Measurements from ENCODE around the gene UTS2R. TPM values are rescaled to one million over a fixed set of nuclear protein-coding genes. Genes with fewer than 3 reads are reported as not detected.

The UTS2R gene
- total and polyA plus RNA-seq, 8 donors = not detected

GRCh38 chr17:82391496-82392066 lies 20.0 kb downstream of the UTS2R start:
- H3K36me3 ChIP-seq = peaks cover 3 to 46% (median 39%) of the 10 kb centered on the region in 4 donors
- H3K9me3 ChIP-seq = no peaks in the 10 kb centered on the region

DNA sequence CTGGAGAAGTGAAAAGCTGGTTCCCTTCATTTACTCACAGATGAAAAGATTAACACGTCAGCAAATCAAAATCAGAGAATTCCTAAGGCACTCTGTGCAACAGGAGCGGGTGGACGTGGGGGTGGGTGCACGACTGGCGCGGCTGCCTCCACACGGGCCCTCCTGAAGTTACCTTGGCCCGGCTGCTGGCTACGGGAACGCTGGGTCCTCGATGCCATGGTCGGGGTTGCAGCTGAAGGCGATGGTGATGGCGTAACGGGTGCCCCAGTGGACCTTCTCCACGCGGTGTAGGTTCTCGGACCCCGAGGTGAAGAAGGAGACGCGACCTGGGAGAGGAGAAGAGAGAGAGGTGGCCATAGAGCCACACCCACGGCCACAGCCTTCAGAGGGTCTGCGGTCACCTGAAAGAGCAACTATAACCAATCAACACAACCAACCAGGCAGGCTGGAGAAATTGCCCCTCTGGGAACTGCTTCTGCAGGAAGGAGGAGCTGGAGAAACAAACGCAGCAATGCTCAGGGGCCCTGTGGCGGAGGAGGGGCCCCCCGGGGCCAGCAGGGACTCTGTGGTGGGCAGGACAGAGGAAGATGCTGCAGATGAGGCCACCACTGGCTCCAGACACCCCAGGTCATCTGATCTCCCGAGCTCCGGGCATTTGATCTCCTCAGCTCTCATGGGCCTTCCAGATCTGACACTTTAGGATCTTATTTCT lies 20.8 kb downstream of the UTS2R start:
- H3K36me3 ChIP-seq = peaks cover 3 to 54% (median 44%) of the 10 kb centered on the region in 4 donors
- peaks cover 0 to 6% (median 6%) of the 10 kb centered on the region in 4 donors for H3K4me1 ChIP-seq
- intact Hi-C loops (cut with DNase I; ENCODE audit: low total_unique reads) = no loop called here
- no peaks in the 10 kb centered on the region for H3K9me3 ChIP-seq
- H3K4me3 ChIP-seq = no peak overlapping the region
- no peak overlapping the region for H3K27ac ChIP-seq
- no peak for DNase-seq
- no peak for TF ChIP-seq POLR2A (IDR thresholded peaks at IDR 0.05)
- TF ChIP-seq, protein P1, sequence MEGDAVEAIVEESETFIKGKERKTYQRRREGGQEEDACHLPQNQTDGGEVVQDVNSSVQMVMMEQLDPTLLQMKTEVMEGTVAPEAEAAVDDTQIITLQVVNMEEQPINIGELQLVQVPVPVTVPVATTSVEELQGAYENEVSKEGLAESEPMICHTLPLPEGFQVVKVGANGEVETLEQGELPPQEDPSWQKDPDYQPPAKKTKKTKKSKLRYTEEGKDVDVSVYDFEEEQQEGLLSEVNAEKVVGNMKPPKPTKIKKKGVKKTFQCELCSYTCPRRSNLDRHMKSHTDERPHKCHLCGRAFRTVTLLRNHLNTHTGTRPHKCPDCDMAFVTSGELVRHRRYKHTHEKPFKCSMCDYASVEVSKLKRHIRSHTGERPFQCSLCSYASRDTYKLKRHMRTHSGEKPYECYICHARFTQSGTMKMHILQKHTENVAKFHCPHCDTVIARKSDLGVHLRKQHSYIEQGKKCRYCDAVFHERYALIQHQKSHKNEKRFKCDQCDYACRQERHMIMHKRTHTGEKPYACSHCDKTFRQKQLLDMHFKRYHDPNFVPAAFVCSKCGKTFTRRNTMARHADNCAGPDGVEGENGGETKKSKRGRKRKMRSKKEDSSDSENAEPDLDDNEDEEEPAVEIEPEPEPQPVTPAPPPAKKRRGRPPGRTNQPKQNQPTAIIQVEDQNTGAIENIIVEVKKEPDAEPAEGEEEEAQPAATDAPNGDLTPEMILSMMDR (IDR thresholded peaks at IDR 0.05) = no peak
- no peak for TF ChIP-seq EP300 (IDR thresholded peaks at IDR 0.05)
- TF ChIP-seq POLR2AphosphoS5 (IDR thresholded peaks at IDR 0.05) = no peak
- H3K27me3 ChIP-seq = peaks cover 0 to 10% (median 5%) of the 10 kb centered on the region in 3 donors
- WGBS, 5 donors = 91 to 95% (median 95%) methylated on average over 25 to 28 of the region's 28 CpGs

More at GRCh38 chr17:82391496-82392066, 20.0 kb downstream of the UTS2R start:
- no peak for DNase-seq
- 92 to 97% (median 95%) methylated on average over 22 to 23 of the region's 23 CpGs for WGBS, 5 donors
- intact Hi-C loops (cut with DNase I; ENCODE audit: low total_unique reads) = no loop called here
- peaks cover 0 to 13% (median 13%) of the 10 kb centered on the region in 4 donors for H3K4me1 ChIP-seq
- no peak overlapping the region for H3K4me3 ChIP-seq
- no peak overlapping the region for H3K27ac ChIP-seq
- TF ChIP-seq EP300 (IDR thresholded peaks at IDR 0.05) = no peak
- TF ChIP-seq, protein P1 (IDR thresholded peaks at IDR 0.05) = no peak
- no peak for TF ChIP-seq POLR2AphosphoS5 (IDR thresholded peaks at IDR 0.05)
- no peak for TF ChIP-seq POLR2A (IDR thresholded peaks at IDR 0.05)
- H3K27me3 ChIP-seq = peaks cover 0 to 18% (median 13%) of the 10 kb centered on the region in 3 donors

DNA sequence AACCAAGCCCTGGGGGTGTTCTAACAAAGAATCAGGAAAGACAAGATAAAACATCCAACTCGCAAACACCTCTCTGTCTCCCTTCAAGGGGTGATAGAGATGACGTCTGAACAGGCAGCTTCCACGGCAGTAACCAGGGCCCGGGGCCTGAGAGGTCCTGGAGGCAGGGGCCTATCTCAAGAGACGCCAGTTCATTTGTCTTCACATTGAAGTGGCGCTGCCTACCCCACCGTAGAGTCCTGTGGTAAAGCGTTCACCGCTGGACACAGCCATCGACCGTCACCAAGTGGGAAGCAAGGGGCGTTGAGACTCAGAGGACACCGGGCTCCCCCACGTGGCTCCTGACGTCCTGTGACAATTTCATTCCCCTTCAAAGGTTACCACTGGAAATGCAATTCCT lies 21.4 kb downstream of the UTS2R start:
- intact Hi-C loops (cut with DNase I; ENCODE audit: low total_unique reads) = no loop called here
- 92 to 94% (median 93%) methylated on average over 11 to 15 of the region's 15 CpGs for whole genome bisulfite sequencing, 5 donors
- TF ChIP-seq, protein P1 (IDR thresholded peaks at IDR 0.05) = no peak
- TF ChIP-seq POLR2AphosphoS5 (IDR thresholded peaks at IDR 0.05) (no peak), POLR2A (IDR thresholded peaks at IDR 0.05) (no peak), EP300 (IDR thresholded peaks at IDR 0.05) (no peak)
- no peak overlapping the region for H3K27ac ChIP-seq
- H3K27me3 ChIP-seq = peaks cover 0 to 5% (median 2%) of the 10 kb centered on the region in 3 donors
- no peak for DNase-seq
- no peaks in the 10 kb centered on the region for H3K9me3 ChIP-seq
- peaks cover 0 to 7% (median 4%) of the 10 kb centered on the region in 4 donors for H3K4me1 ChIP-seq
- peaks cover 3 to 60% (median 48%) of the 10 kb centered on the region in 4 donors for H3K36me3 ChIP-seq
- H3K4me3 ChIP-seq = no peak overlapping the region

DNA sequence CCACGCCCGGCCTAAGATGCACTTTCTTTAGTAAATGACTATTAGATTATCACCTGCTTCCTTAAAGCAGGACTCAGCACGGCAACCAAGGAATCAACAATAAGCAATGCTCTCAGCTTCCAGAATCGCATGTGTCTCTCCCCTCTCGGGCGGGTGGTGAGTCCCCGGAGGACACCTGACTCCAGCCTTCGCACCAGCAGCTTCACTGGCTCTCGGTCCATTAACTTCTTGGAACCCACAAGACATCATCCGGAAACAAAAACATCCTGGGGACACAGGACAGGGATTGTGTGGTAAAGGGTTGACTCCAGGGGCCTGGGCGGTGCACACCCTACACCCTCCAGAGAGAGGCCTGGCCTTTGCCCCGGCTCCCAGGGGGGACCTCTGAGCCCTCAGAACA lies 22.7 kb downstream of the UTS2R start:
- peaks cover 3 to 67% (median 51%) of the 10 kb centered on the region in 4 donors for H3K36me3 ChIP-seq
- intact Hi-C loops (cut with DNase I; ENCODE audit: low total_unique reads) = no loop called here
- TF ChIP-seq, protein P1 (IDR thresholded peaks at IDR 0.05) = no peak
- no peak for TF ChIP-seq EP300 (IDR thresholded peaks at IDR 0.05)
- TF ChIP-seq POLR2A (IDR thresholded peaks at IDR 0.05) = no peak
- TF ChIP-seq POLR2AphosphoS5 (IDR thresholded peaks at IDR 0.05) = no peak
- H3K9me3 ChIP-seq = no peaks in the 10 kb centered on the region
- DNase-seq = no peak
- H3K27ac ChIP-seq = no peak overlapping the region
- 87 to 96% (median 88%) methylated on average over 10 to 12 of the region's 12 CpGs for WGBS, 5 donors
- H3K27me3 ChIP-seq = no peaks in the 10 kb centered on the region
- peaks cover 0 to 8% (median 4%) of the 10 kb centered on the region in 4 donors for H3K4me1 ChIP-seq
- H3K4me3 ChIP-seq = no peak overlapping the region

Data from stomach (tissue), 9 donors.